ENCODE data around the gene TMEM170B.

GRCh38 chr6:11631539-11631938 lies 94.0 kb downstream of the TMEM170B start:
- TF ChIP-seq MAX (IDR thresholded peaks at IDR 0.05) (no peak), NFIC (IDR thresholded peaks at IDR 0.05) (no peak), REST (IDR thresholded peaks at IDR 0.05; ENCODE audit: low read depth) (no peak), CEBPB (IDR thresholded peaks at IDR 0.05) (no peak), RAD21 (IDR thresholded peaks at IDR 0.05; ENCODE audit: low read depth) (no peak), EP300 (IDR thresholded peaks at IDR 0.05; ENCODE audit: borderline replicate concordance) (no peak), FOXM1 (IDR thresholded peaks at IDR 0.05; ENCODE audit: borderline replicate concordance, low read depth) (no peak), TAF1 (IDR thresholded peaks at IDR 0.05; ENCODE audit: low read depth) (no peak), YY1 (IDR thresholded peaks at IDR 0.05; ENCODE audit: low read depth) (no peak), EGR1 (IDR thresholded peaks at IDR 0.05) (no peak), TCF12 (IDR thresholded peaks at IDR 0.05; ENCODE audit: low read depth) (no peak)

Measured in Ishikawa (cell line).